CD4-positive, alpha-beta memory T cell (primary cell): Measurements from ENCODE around the gene USP11. TPM values are rescaled to one million over a fixed set of nuclear protein-coding genes. Genes with fewer than 3 reads are reported as not detected.
A peak's percentile ranks its signal among the peaks of the same experiment; 100 is the strongest.

Experiments
- CTCF ChIA-PET: fragments of 350-600 bp; sonication (Branson Sonifier 250); formaldehyde crosslinking; loops from one replicate; lab custom pipeline; 2021; ENCODE audit warnings: inconsistent platforms; ENCODE audit not compliant: partially characterized antibody; lab: Charles Lee
- POLR2A ChIA-PET: fragments of 350-600 bp; sonication (Branson Sonifier 250); formaldehyde crosslinking; loops from one replicate; lab custom pipeline; 2021; ENCODE audit not compliant: partially characterized antibody; lab: Charles Lee
- DNase-seq, 5 donors: peaks; one replicate each; pipeline versions ENCODE4 v3.0.0 to v3.0.0-alpha.2; 2020 to 2022; ENCODE audit warnings: mixed read lengths in 1 of 5
- H3K27ac ChIP-seq: one replicate; pipeline ENCODE4 v1.7.0; 2013; ENCODE audit warnings: low read depth, low read length
- H3K27me3 ChIP-seq: 2 replicates; pipeline ENCODE4 v1.7.0; 2013; ENCODE audit warnings: mild to moderate bottlenecking, low read length, moderate library complexity; ENCODE audit not compliant: insufficient read depth
- H3K36me3 ChIP-seq: 2 replicates; pipeline ENCODE4 v1.7.0; 2013; ENCODE audit warnings: mild to moderate bottlenecking, low read length, moderate library complexity; ENCODE audit not compliant: insufficient read depth
- H3K4me1 ChIP-seq: 2 replicates; pipeline ENCODE4 v1.7.0; 2013; ENCODE audit warnings: mild to moderate bottlenecking, low read length, moderate library complexity; ENCODE audit not compliant: insufficient read depth
- H3K4me3 ChIP-seq, 2 donors: one replicate each; pipeline ENCODE4 v1.7.0; 2013; ENCODE audit warnings: low read length in 2 of 2, mild to moderate bottlenecking in 1 of 2
- H3K9me3 ChIP-seq, 2 donors: one replicate each; pipeline ENCODE4 v1.7.0; 2013; ENCODE audit warnings: low read length in 2 of 2, control low read depth in 1 of 2; ENCODE audit not compliant: control insufficient read depth in 1 of 2
- H3K27ac Mint-ChIP-seq, 7 donors: one replicate each; pipeline ENCODE4 v1.8.0; 2020 to 2021; ENCODE audit warnings: mixed read lengths in 7 of 7, mild to moderate bottlenecking in 6 of 7, inconsistent platforms in 3 of 7, moderate library complexity in 3 of 7
- H3K27me3 Mint-ChIP-seq, 2 donors: one replicate each; pipeline ENCODE4 v1.8.0; 2020 to 2021; ENCODE audit warnings: mixed read lengths in 2 of 2
- H3K36me3 Mint-ChIP-seq, 2 donors: one replicate each; pipeline ENCODE4 v1.8.0; 2020 to 2021; ENCODE audit warnings: mixed read lengths in 2 of 2, inconsistent platforms in 1 of 2, mild to moderate bottlenecking in 1 of 2
- H3K4me1 Mint-ChIP-seq, 4 donors: one replicate each; pipeline ENCODE4 v1.8.0; 2020 to 2021; ENCODE audit warnings: mixed read lengths in 4 of 4, mild to moderate bottlenecking in 1 of 4
- H3K4me3 Mint-ChIP-seq, 8 donors: one replicate each; pipeline ENCODE4 v1.8.0; 2020 to 2021; ENCODE audit warnings: mixed read lengths in 8 of 8, mild to moderate bottlenecking in 7 of 8, moderate library complexity in 6 of 8, inconsistent platforms in 3 of 8
- H3K9me3 Mint-ChIP-seq, 8 donors: one replicate each; pipeline ENCODE4 v1.8.0; 2020 to 2021; ENCODE audit warnings: mixed read lengths in 8 of 8, mild to moderate bottlenecking in 5 of 8, inconsistent platforms in 3 of 8, moderate library complexity in 1 of 8
- intact Hi-C: fragments of 100-400 bp; cut with micrococcal nuclease; formaldehyde crosslinking; loops from one replicate; pipeline ENCODE4 v1.15.1; 2023
- polyA plus RNA-seq, 2 donors: library from polyadenylated mRNA; unstranded; fragments of 300-500 nt; fragmentation: Illumina TruSeq; gene quantifications; one replicate each; pipeline ENCODE4 v1.2.3, GENCODE V29; 2021
- total RNA-seq, 2 experiments: library from RNA; stranded (reverse); gene quantifications; one replicate each; pipeline ENCODE4 v1.2.3, GENCODE V29; 2021

The USP11 gene
- total RNA-seq, result 10 to 100 TPM; 78.4 to 81.4 TPM
- 10 to 100 TPM; 36.6 to 45.3 TPM for polyA plus RNA-seq

DNA sequence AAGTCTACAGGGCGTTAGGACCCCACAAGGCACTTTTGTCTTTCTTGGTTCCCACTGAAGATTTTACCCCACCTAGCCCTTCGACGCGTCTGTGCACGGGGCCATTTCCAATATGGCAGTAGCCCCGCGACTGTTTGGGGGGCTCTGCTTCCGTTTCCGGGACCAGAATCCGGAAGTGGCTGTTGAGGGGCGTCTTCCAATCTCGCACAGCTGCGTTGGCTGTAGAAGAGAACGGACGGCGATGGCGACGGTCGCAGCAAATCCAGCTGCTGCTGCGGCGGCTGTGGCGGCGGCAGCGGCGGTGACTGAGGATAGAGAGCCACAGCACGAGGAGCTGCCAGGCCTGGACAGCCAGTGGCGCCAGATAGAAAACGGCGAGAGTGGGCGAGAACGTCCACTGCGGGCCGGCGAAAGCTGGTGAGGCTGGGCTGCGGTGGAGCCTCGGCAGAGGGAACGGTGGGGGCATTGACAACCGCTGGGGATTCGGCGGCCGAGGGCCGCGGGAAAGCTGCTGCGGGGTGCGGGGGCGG is at the start of gene USP11:
Gene USP11, plus strand, starts transcription at position 207 of the 530 bp plus-strand sequence. Its CDS starts 35 bp downstream, at position 242.
- ChIA-PET CTCF (interaction anchor here (1.1 to 1.9 kb wide), 2 partner anchors 151 to 291 kb away, joined by 3 to 8 read pairs; no protein-coding TSS in a partner anchor), POLR2A (interaction anchor here (1.0 to 3.8 kb wide), 12 partner anchors 14 to 396 kb away, joined by 3 to 85 read pairs (median 6); partner anchors contain the start of genes CDK16, NDUFB11, RBM10 and RP2)
- Mint-ChIP-seq H3K36me3 (peaks cover 13 to 19% of the 10 kb centered on the region in 2 donors), H3K4me1 (peaks cover 11 to 34% (median 25%) of the 10 kb centered on the region in 4 donors), H3K27me3 (no peaks in the 10 kb centered on the region), H3K27ac (peak within 1 kb of the TSS; percentile 93 to 100 (median 98)), H3K9me3 (peaks cover 0 to 2% (median 0%) of the 10 kb centered on the region in 8 donors), H3K4me3 (peak within 1 kb of the TSS; percentile 86 to 96 (median 91))
- peak within 1 kb of the TSS in 1 of 2 donors; percentile 60 for H3K4me3 ChIP-seq
- H3K27ac ChIP-seq, result peak within 1 kb of the TSS; percentile 97
- intact Hi-C loops, result loop anchor here (1.0 to 5.0 kb wide), 6 partner anchors 15 to 424 kb away; partner anchors contain the start of genes CDK16, RBM10, UBA1 and UXT
- no peaks in the 10 kb centered on the region for H3K9me3 ChIP-seq
- no peaks in the 10 kb centered on the region for H3K36me3 ChIP-seq
- DNase-seq, result no peak
- no peaks in the 10 kb centered on the region for H3K27me3 ChIP-seq
- H3K4me1 ChIP-seq, result peaks cover 31% of the 10 kb centered on the region

- ChIA-PET POLR2A (no interaction called here), CTCF (no interaction called here)
Measured at GRCh38 chrX:47184486-47184885, 48.3 kb upstream of the USP11 start.

DNA sequence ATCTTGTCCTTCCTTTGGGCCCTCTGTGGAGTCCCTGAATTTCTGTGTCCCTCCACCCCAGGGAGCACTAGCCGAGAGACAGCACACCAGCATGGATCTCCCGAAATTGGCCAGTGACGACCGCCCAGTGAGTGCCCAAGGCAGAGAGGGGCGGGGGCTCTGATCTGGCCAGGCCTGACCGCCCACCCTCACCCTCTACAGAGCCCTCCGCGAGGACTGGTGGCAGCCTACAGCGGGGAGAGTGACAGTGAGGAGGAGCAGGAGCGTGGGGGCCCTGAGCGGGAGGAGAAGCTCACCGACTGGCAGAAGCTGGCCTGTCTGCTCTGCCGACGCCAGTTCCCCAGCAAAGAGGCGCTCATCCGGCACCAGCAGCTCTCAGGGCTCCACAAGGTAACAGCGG is 47.6 kb upstream of the USP11 start:
- Mint-ChIP-seq H3K27me3 (no peaks in the 10 kb centered on the region), H3K36me3 (peaks cover 4 to 28% of the 10 kb centered on the region in 2 donors), H3K27ac (no peak overlapping the region), H3K4me1 (peaks cover 0 to 1% (median under 1%) of the 10 kb centered on the region in 4 donors), H3K9me3 (no peaks in the 10 kb centered on the region), H3K4me3 (no peak overlapping the region)
- H3K27ac ChIP-seq, result no peak overlapping the region
- no peaks in the 10 kb centered on the region for H3K9me3 ChIP-seq
- ChIA-PET POLR2A (no interaction called here), CTCF (no interaction called here)
- intact Hi-C loops, result no loop called here
- peaks cover under 1% of the 10 kb centered on the region for H3K4me1 ChIP-seq
- H3K4me3 ChIP-seq, result no peak overlapping the region
- peaks cover 17% of the 10 kb centered on the region for H3K36me3 ChIP-seq
- H3K27me3 ChIP-seq, result no peaks in the 10 kb centered on the region
- DNase-seq, result no peak

More at GRCh38 chrX:47184486-47184885, 48.3 kb upstream of the USP11 start:
- Histone ChIP-seq H3K4me1 (no peaks in the 10 kb centered on the region), H3K27ac (no peak overlapping the region), H3K36me3 (peaks cover 18% of the 10 kb centered on the region), H3K4me3 (no peak overlapping the region), H3K9me3 (no peaks in the 10 kb centered on the region), H3K27me3 (no peaks in the 10 kb centered on the region)
- Mint-ChIP-seq H3K4me1 (peaks cover 0 to 1% (median 0%) of the 10 kb centered on the region in 4 donors), H3K36me3 (peaks cover 4 to 29% of the 10 kb centered on the region in 2 donors), H3K27ac (peak overlapping the region in 1 of 7 donors; percentile 67), H3K27me3 (no peaks in the 10 kb centered on the region), H3K4me3 (no peak overlapping the region), H3K9me3 (no peaks in the 10 kb centered on the region)
- DNase-seq, result no peak
- intact Hi-C loops, result no loop called here

DNA sequence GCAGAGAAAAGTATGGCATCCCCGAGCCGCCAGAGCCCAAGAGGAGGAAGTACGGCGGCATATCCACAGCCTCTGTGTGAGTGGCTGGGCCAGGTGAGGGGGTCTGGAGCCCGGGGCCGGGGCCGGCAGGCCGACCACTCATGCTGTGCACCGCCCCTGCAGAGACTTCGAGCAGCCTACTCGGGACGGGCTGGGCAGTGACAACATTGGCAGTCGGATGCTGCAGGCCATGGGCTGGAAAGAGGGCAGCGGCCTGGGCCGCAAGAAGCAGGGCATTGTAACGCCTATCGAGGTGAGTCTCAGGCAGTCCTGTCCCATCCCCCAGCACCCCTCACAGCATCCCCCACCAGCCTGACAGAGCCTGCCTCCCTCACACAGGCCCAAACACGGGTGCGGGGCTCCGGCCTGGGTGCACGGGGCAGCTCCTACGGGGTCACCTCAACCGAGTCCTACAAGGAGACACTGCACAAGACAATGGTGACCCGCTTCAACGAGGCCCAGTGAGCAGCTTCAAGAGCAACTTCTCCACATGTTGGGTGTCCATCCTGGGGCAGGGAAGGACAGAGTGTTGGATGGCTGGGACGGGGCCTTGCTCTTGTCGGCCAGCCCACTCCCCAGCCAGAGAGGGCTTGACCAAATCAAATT is 46.6 kb upstream of the USP11 start:
- intact Hi-C loops, result no loop called here
- CTCF ChIA-PET, result interaction anchor here (0.6 kb wide), 1 partner anchor 138 kb away, joined by 4 read pairs; no protein-coding TSS in a partner anchor

GRCh38 chrX:47187106-47187677 is 45.6 kb upstream of the USP11 start:
- Mint-ChIP-seq H3K4me1 (peaks cover 3 to 20% (median 8%) of the 10 kb centered on the region in 4 donors), H3K9me3 (no peaks in the 10 kb centered on the region), H3K4me3 (no peak overlapping the region), H3K27ac (peak overlapping the region in 1 of 7 donors; percentile 65), H3K27me3 (no peaks in the 10 kb centered on the region), H3K36me3 (peaks cover 4 to 18% of the 10 kb centered on the region in 2 donors)
- Histone ChIP-seq H3K27me3 (no peaks in the 10 kb centered on the region), H3K9me3 (no peaks in the 10 kb centered on the region), H3K4me1 (peaks cover 11% of the 10 kb centered on the region), H3K36me3 (peaks cover 4% of the 10 kb centered on the region), H3K4me3 (no peak overlapping the region), H3K27ac (no peak overlapping the region)
- CTCF ChIA-PET, result no interaction called here
- intact Hi-C loops, result no loop called here
- POLR2A ChIA-PET, result no interaction called here
- DNase-seq, result no peak

More for the DNA sequence above, 46.6 kb upstream of the USP11 start:
- H3K36me3 ChIP-seq, result peaks cover 13% of the 10 kb centered on the region
- Mint-ChIP-seq H3K4me3 (no peak overlapping the region), H3K36me3 (peaks cover 4 to 24% of the 10 kb centered on the region in 2 donors), H3K4me1 (peaks cover 2 to 10% (median 4%) of the 10 kb centered on the region in 4 donors), H3K9me3 (no peaks in the 10 kb centered on the region), H3K27ac (peak overlapping the region in 1 of 7 donors; percentile 23), H3K27me3 (no peaks in the 10 kb centered on the region)
- no peaks in the 10 kb centered on the region for H3K27me3 ChIP-seq
- no peak overlapping the region for H3K4me3 ChIP-seq
- POLR2A ChIA-PET, result no interaction called here
- H3K27ac ChIP-seq, result no peak overlapping the region
- H3K4me1 ChIP-seq, result peaks cover 3% of the 10 kb centered on the region
- no peaks in the 10 kb centered on the region for H3K9me3 ChIP-seq
- DNase-seq, result no peak

DNA sequence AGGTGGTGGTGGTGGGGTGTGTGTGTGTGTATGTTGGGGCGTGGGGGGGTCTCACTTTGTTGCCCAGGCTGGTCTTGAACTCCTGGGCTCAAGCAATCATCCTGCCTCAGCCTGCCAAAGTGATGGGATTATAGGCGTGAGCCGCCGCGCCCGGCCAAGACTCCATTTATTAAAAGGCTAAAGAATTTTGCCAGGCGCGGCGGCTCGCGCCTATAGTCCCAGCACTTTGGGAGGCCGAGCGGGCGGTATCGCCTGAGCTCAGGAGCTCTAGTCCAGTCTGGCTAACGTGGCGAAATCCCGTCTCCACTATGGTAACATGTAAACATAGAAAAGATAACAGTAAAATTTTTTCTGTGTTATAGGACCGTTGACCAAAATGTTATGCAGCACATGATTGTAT is 42.9 kb upstream of the USP11 start:
- H3K27ac ChIP-seq, result no peak overlapping the region
- POLR2A ChIA-PET, result interaction anchor here (0.8 to 2.0 kb wide), 7 partner anchors 16 to 332 kb away, joined by 3 to 28 read pairs (median 9); partner anchors contain the start of genes CDK16, NDUFB11, RBM10 and USP11

More for the DNA sequence above, 42.9 kb upstream of the USP11 start:
- Histone ChIP-seq H3K4me3 (no peak overlapping the region), H3K36me3 (no peaks in the 10 kb centered on the region), H3K4me1 (peaks cover 28% of the 10 kb centered on the region), H3K27me3 (no peaks in the 10 kb centered on the region), H3K9me3 (no peaks in the 10 kb centered on the region)
- peaks cover 13 to 42% (median 29%) of the 10 kb centered on the region in 4 donors for H3K4me1 Mint-ChIP-seq
- CTCF ChIA-PET, result interaction anchor here (1.3 to 4.0 kb wide), 2 partner anchors 45 to 194 kb away, joined by 4 to 54 read pairs; partner anchors contain the start of genes NDUFB11 and RBM10
- no peak for DNase-seq
- H3K36me3 Mint-ChIP-seq, result peaks cover 4 to 15% of the 10 kb centered on the region in 2 donors
- no peaks in the 10 kb centered on the region for H3K27me3 Mint-ChIP-seq
- peaks cover 0 to 3% (median 0%) of the 10 kb centered on the region in 8 donors for H3K9me3 Mint-ChIP-seq
- H3K27ac Mint-ChIP-seq, result peak overlapping the region in 2 of 7 donors; percentile 13 to 95
- no peak overlapping the region for H3K4me3 Mint-ChIP-seq
- intact Hi-C loops, result loop anchor here (1.0 to 5.0 kb wide), 4 partner anchors 46 to 447 kb away; partner anchors contain the start of genes NDUFB11 and ZNF41
